SK-N-SH (cell line): Measurements from ENCODE around the gene WLS.

Source experiments
- CTCF ChIP-seq: fragments of 200-600 bp; sonication (generic); IDR thresholded peaks from 2 replicates; pipeline ENCODE4 v1.6.1; 2017; ENCODE audit warnings: antibody characterized with exemption, mild to moderate bottlenecking, moderate library complexity
- EP300 ChIP-seq, 2 experiments: IDR thresholded peaks; 2 replicates each; pipeline versions ENCODE4 v1.4.0 to v1.6.1; 2012; ENCODE audit warnings: borderline replicate concordance in 1 of 2, low read depth in 1 of 2, low read length in 1 of 2
- FOXJ3 ChIP-seq: sonication (generic); formaldehyde crosslinking; IDR thresholded peaks from 2 replicates; pipeline ENCODE4 v1.5.1; 2020; ENCODE audit warnings: mild to moderate bottlenecking, missing genetic modification reagents
- JUND ChIP-seq: IDR thresholded peaks from 2 replicates; pipeline ENCODE4 v1.4.0; 2012
- POLR2AphosphoS5 ChIP-seq: IDR thresholded peaks from 2 replicates; pipeline ENCODE4 v1.6.1; 2012; ENCODE audit warnings: low read depth, low read length
- SIN3A ChIP-seq: IDR thresholded peaks from 2 replicates; pipeline ENCODE4 v1.6.1; 2012; ENCODE audit warnings: low read depth, mild to moderate bottlenecking, low read length, moderate library complexity, borderline replicate concordance
- TAF1 ChIP-seq: IDR thresholded peaks from 2 replicates; pipeline ENCODE4 v1.6.1; 2012; ENCODE audit warnings: low read depth, mild to moderate bottlenecking, low read length, moderate library complexity, borderline replicate concordance
- TCF12 ChIP-seq: IDR thresholded peaks from 2 replicates; pipeline ENCODE4 v1.4.0; 2012
- USF1 ChIP-seq: IDR thresholded peaks from 2 replicates; pipeline ENCODE4 v1.4.0; 2012; ENCODE audit warnings: low read depth, borderline replicate concordance

- TF ChIP-seq TCF12: peak; percentile 84
- no peak for TF ChIP-seq USF1
- 0 out of 2 replicates have a peak, but pooled peaks have one; percentile 36 for TF ChIP-seq SIN3A
- TF ChIP-seq JUND: peak; percentile 86; the same call in 1 of the 2 replicates
- TF ChIP-seq CTCF: no peak
- TF ChIP-seq TAF1: no peak
- TF ChIP-seq POLR2AphosphoS5: no peak
- peak in 1 of 2 experiments; percentile 70; a peak in 1 of 4 replicates for TF ChIP-seq EP300 (IDR thresholded peaks at IDR 0.05; ENCODE audit: borderline replicate concordance in 1 of 2, low read depth in 1 of 2, low read length in 1 of 2)
- TF ChIP-seq FOXJ3 (CRISPR knock-in tag): no peak
Observed at GRCh38 chr1:68112835-68113243, 119.5 kb downstream of the WLS start.
